Measurements from ENCODE around the gene CD38.
"Not testable (repeated sequence)": the region's sequence is repeated elsewhere in the genome, so short reads cannot be mapped to it uniquely, and the experiment has no call there.

Gene CD38

GRCh38 chr4:15778289-15779241, at the start of gene CD38:
Gene CD38, plus strand, starts transcription at chr4:15778328. Its CDS starts 87 bp downstream, at chr4:15778415.
- in situ Hi-C loops (cut with MboI; ENCODE audit: low sequenced_read_pairs), result no loop called here

GRCh38 chr4:15729910-15730533, 48.1 kb upstream of the CD38 start:
- in situ Hi-C loops (cut with MboI; ENCODE audit: low sequenced_read_pairs), result no loop called here

GRCh38 chr4:15733061-15733460, 45.1 kb upstream of the CD38 start:
- in situ Hi-C loops (cut with MboI; ENCODE audit: low sequenced_read_pairs), result not testable (repeated sequence)

- in situ Hi-C loops (cut with MboI; ENCODE audit: low sequenced_read_pairs), result no loop called here
Measured at GRCh38 chr4:15735536-15735935, 42.6 kb upstream of the CD38 start.

GRCh38 chr4:15736514-15737050, 41.5 kb upstream of the CD38 start:
- in situ Hi-C loops (cut with MboI; ENCODE audit: low sequenced_read_pairs), result no loop called here

GRCh38 chr4:15737255-15737654, 40.9 kb upstream of the CD38 start:
- in situ Hi-C loops (cut with MboI; ENCODE audit: low sequenced_read_pairs), result no loop called here

GRCh38 chr4:15738877-15739276, 39.3 kb upstream of the CD38 start:
- in situ Hi-C loops (cut with MboI; ENCODE audit: low sequenced_read_pairs), result no loop called here

GRCh38 chr4:15740764-15741404, 37.2 kb upstream of the CD38 start:
- in situ Hi-C loops (cut with MboI; ENCODE audit: low sequenced_read_pairs), result no loop called here

- in situ Hi-C loops (cut with MboI; ENCODE audit: low sequenced_read_pairs), result no loop called here
Measured at GRCh38 chr4:15742083-15742582, 36.0 kb upstream of the CD38 start.

GRCh38 chr4:15742637-15743036, 35.5 kb upstream of the CD38 start:
- in situ Hi-C loops (cut with MboI; ENCODE audit: low sequenced_read_pairs), result no loop called here

- in situ Hi-C loops (cut with MboI; ENCODE audit: low sequenced_read_pairs), result no loop called here
Measured at GRCh38 chr4:15744016-15744545, 34.0 kb upstream of the CD38 start.

- in situ Hi-C loops (cut with MboI; ENCODE audit: low sequenced_read_pairs), result no loop called here
Measured at GRCh38 chr4:15746110-15746509, 32.0 kb upstream of the CD38 start.

- in situ Hi-C loops (cut with MboI; ENCODE audit: low sequenced_read_pairs), result no loop called here
Measured at GRCh38 chr4:15749001-15749400, 29.1 kb upstream of the CD38 start.

GRCh38 chr4:15751153-15751552, 27.0 kb upstream of the CD38 start:
- in situ Hi-C loops (cut with MboI; ENCODE audit: low sequenced_read_pairs), result no loop called here

- in situ Hi-C loops (cut with MboI; ENCODE audit: low sequenced_read_pairs), result no loop called here
Measured at GRCh38 chr4:15753081-15753480, 25.0 kb upstream of the CD38 start.

- in situ Hi-C loops (cut with MboI; ENCODE audit: low sequenced_read_pairs), result no loop called here
Measured at GRCh38 chr4:15753786-15754185, 24.3 kb upstream of the CD38 start.

GRCh38 chr4:15754323-15754722, 23.8 kb upstream of the CD38 start:
- in situ Hi-C loops (cut with MboI; ENCODE audit: low sequenced_read_pairs), result no loop called here

- in situ Hi-C loops (cut with MboI; ENCODE audit: low sequenced_read_pairs), result no loop called here
Measured at GRCh38 chr4:15755321-15756155, 22.6 kb upstream of the CD38 start.

- in situ Hi-C loops (cut with MboI; ENCODE audit: low sequenced_read_pairs), result no loop called here
Measured at GRCh38 chr4:15756361-15756861, 21.7 kb upstream of the CD38 start.

GRCh38 chr4:15757054-15757453, 21.1 kb upstream of the CD38 start:
- in situ Hi-C loops (cut with MboI; ENCODE audit: low sequenced_read_pairs), result no loop called here

All from HL-60/S4 (cell line).